GM23338 (cell line): ENCODE results near the gene IL36A. TPM values are rescaled to one million over a fixed set of nuclear protein-coding genes. Genes with fewer than 3 reads are reported as not detected.

ENCODE experiments used
- ATAC-seq: fragments of 200-7000 bp; cut with Tn5 transposase; 3 replicates; pipeline ENCODE4 v1.9.1; 2020
- DNase-seq: peaks from one replicate; pipeline ENCODE4 v3.0.0-alpha.2; 2015; ENCODE audit warnings: low spot score
- H2AFZ ChIP-seq: fragments of 200-600 bp; sonication (generic); 2 replicates; pipeline ENCODE4 v1.8.0; 2016; ENCODE audit warnings: antibody characterized with exemption, mild to moderate bottlenecking, moderate library complexity
- H3F3A ChIP-seq: fragments of 200-600 bp; sonication (generic); replicated peaks from 2 replicates; pipeline ENCODE4 v1.8.0; 2017; ENCODE audit warnings: antibody characterized with exemption, mixed run types, low read depth
- H3K27ac ChIP-seq: fragments of 200-600 bp; sonication (generic); 2 replicates; pipeline ENCODE4 v1.6.1; 2016; ENCODE audit warnings: low read depth
- H3K27me3 ChIP-seq: fragments of 200-600 bp; sonication (generic); 2 replicates; pipeline ENCODE4 v1.8.0; 2016; ENCODE audit warnings: mild to moderate bottlenecking, mixed run types, moderate library complexity; ENCODE audit not compliant: insufficient read depth
- H3K36me3 ChIP-seq: fragments of 200-600 bp; sonication (generic); 2 replicates; pipeline ENCODE4 v1.8.0; 2016; ENCODE audit warnings: mild to moderate bottlenecking; ENCODE audit not compliant: insufficient read depth
- H3K4me1 ChIP-seq: fragments of 200-600 bp; sonication (generic); 2 replicates; pipeline ENCODE4 v1.8.0; 2016; ENCODE audit warnings: mild to moderate bottlenecking, moderate library complexity; ENCODE audit not compliant: insufficient read depth
- H3K4me2 ChIP-seq: fragments of 200-600 bp; sonication (generic); 2 replicates; pipeline ENCODE4 v1.7.1; 2017; ENCODE audit warnings: mixed run types
- H3K4me3 ChIP-seq: fragments of 200-600 bp; sonication (generic); 2 replicates; pipeline ENCODE4 v1.6.1; 2016; ENCODE audit warnings: mixed run types
- H3K79me2 ChIP-seq: fragments of 200-600 bp; sonication (generic); replicated peaks from 2 replicates; pipeline ENCODE4 v1.8.0; 2017; ENCODE audit warnings: mild to moderate bottlenecking; ENCODE audit not compliant: insufficient read depth
- H3K9me2 ChIP-seq: fragments of 200-600 bp; sonication (generic); 2 replicates; pipeline ENCODE4 v1.8.0; 2017; ENCODE audit not compliant: insufficient read depth
- H4K20me1 ChIP-seq: fragments of 200-600 bp; sonication (generic); replicated peaks from 2 replicates; pipeline ENCODE4 v1.8.0; 2017; ENCODE audit warnings: mild to moderate bottlenecking; ENCODE audit not compliant: insufficient read depth
- H3K27ac Mint-ChIP-seq: 2 replicates; pipeline ENCODE4 v1.8.0; 2020; ENCODE audit warnings: inconsistent platforms, mild to moderate bottlenecking, moderate library complexity, mixed read lengths
- H3K27me3 Mint-ChIP-seq: 3 replicates; pipeline ENCODE4 v1.8.0; 2022; ENCODE audit warnings: low read depth, mild to moderate bottlenecking, moderate library complexity, mixed read lengths, inconsistent platforms; ENCODE audit not compliant: insufficient read depth, poor library complexity
- H3K36me3 Mint-ChIP-seq: 3 replicates; pipeline ENCODE4 v1.8.0; 2021; ENCODE audit warnings: low read depth, mild to moderate bottlenecking, inconsistent platforms, moderate library complexity, mixed read lengths
- H3K4me1 Mint-ChIP-seq: 3 replicates; pipeline ENCODE4 v1.8.0; 2020; ENCODE audit warnings: mild to moderate bottlenecking, inconsistent platforms, mixed read lengths
- H3K4me3 Mint-ChIP-seq: 3 replicates; pipeline ENCODE4 v1.8.0; 2021; ENCODE audit warnings: moderate library complexity, mild to moderate bottlenecking, inconsistent platforms, mixed read lengths
- H3K9me3 Mint-ChIP-seq: 3 replicates; pipeline ENCODE4 v1.8.0; 2020; ENCODE audit warnings: moderate library complexity, mild to moderate bottlenecking, inconsistent platforms, mixed read lengths
- EZH2 ChIP-seq: fragments of 200-600 bp; sonication (generic); IDR thresholded peaks from one replicate; pipeline ENCODE4 v1.8.0; 2017; ENCODE audit warnings: antibody characterized with exemption, mild to moderate bottlenecking, low read depth; ENCODE audit not compliant: unreplicated experiment
- EZH2phosphoT487 ChIP-seq: fragments of 200-600 bp; sonication (generic); IDR thresholded peaks from one replicate; pipeline ENCODE4 v1.8.1; 2018; ENCODE audit warnings: antibody characterized with exemption; ENCODE audit not compliant: unreplicated experiment
- POLR2AphosphoS5 ChIP-seq: IDR thresholded peaks from 2 replicates; pipeline ENCODE4 v1.6.1; 2016; ENCODE audit warnings: antibody characterized with exemption, low read depth
- STAT1 ChIP-seq: IDR thresholded peaks from one replicate; pipeline ENCODE4 v1.6.1; 2016; ENCODE audit warnings: antibody characterized with exemption; ENCODE audit not compliant: unreplicated experiment
- ZNF114 ChIP-seq: fragments of 250-450 bp; sonication (Bioruptor Pico); IDR thresholded peaks from 2 replicates; pipeline ENCODE4 v1.5.0; 2020; ENCODE audit warnings: mild to moderate bottlenecking, moderate library complexity
- ZNF331 ChIP-seq: fragments of 250-450 bp; sonication (Bioruptor Pico); IDR thresholded peaks from 2 replicates; pipeline ENCODE4 v1.5.0; 2020; ENCODE audit warnings: low read depth, mild to moderate bottlenecking, moderate library complexity
- long read RNA-seq: library from polyadenylated mRNA; unstranded; transcript quantifications from one replicate; pipeline ENCODE4 v2.0.0, GENCODE V29; 2020; ENCODE audit not compliant: unreplicated experiment
- polyA plus RNA-seq: library from polyadenylated mRNA; unstranded; fragments of >200 nt; fragmentation: Nextera tagmentation; extraction: Ambion mirVana; gene quantifications from 2 replicates; pipeline ENCODE4 v1.2.1, GENCODE V29; 2016
- total RNA-seq: library from RNA; depleted of rRNA; stranded (reverse); fragments of >200 nt; shearing (Covaris generic); gene quantifications from 2 replicates; pipeline ENCODE4 v1.2.3, GENCODE V29; 2014; rRNA removed
- TF ChIP-seq, protein P1 (sequence below): IDR thresholded peaks from one replicate; pipeline ENCODE4 v1.6.1; 2018; ENCODE audit warnings: antibody characterized with exemption; ENCODE audit not compliant: unreplicated experiment
- TF ChIP-seq, protein P2 (sequence below), 2 experiments: fragments of 200-600 bp in 1 of 2; sonication (generic) in 1 of 2; conservative IDR thresholded peaks; 2 replicates each; pipeline versions ENCODE4 v1.5.1 to v1.6.1; 2016 to 2017; ENCODE audit warnings: antibody characterized with exemption in 2 of 2, low read depth in 2 of 2, mild to moderate bottlenecking in 2 of 2, moderate library complexity in 1 of 2
- TF ChIP-seq, protein P3 (sequence below): fragments of 250-450 bp; sonication (Bioruptor Pico); IDR thresholded peaks from 2 replicates; pipeline ENCODE4 v1.5.0; 2020; ENCODE audit warnings: mild to moderate bottlenecking, moderate library complexity

The IL36A gene, protein sequence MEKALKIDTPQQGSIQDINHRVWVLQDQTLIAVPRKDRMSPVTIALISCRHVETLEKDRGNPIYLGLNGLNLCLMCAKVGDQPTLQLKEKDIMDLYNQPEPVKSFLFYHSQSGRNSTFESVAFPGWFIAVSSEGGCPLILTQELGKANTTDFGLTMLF
- total RNA-seq (not detected in 2 replicates), polyA plus RNA-seq (not detected in 2 replicates)
- long read RNA-seq: 0 reads

DNA sequence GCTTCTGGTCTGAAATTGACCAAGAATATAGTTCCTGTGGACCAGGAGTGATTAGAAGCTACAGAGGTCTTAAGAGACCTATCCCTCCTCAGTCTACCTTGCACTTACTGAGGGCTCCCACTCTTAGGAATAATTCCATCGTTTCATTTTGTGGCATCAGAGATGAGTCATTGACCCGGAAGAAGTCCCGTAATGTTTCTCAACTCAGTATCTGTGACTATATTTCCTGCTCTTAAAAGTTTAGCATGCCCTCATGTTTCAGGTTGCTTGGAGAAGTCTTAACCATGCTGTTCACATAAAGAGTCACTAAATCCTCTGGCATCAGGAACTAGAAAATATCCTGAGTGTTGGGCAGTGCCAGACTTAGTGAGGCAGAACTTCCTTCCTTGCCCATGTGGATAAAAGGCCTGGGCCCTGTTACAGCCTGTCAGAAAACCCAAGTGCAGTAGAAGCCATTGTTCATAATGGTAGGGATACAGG, at the start of gene IL36A:
TSS of gene IL36A (plus strand) at position 430 of the 480 bp plus-strand sequence. CDS start 413 bp downstream, outside the sequence.
- Histone ChIP-seq H3K79me2 (no peaks in the 10 kb centered on the region), H3K4me3 (no peak within 1 kb of the TSS), H3F3A (no peaks in the 10 kb centered on the region), H2AFZ (no peak within 1 kb of the TSS), H3K27me3 (no peaks in the 10 kb centered on the region), H3K4me1 (no peaks in the 10 kb centered on the region), H4K20me1 (no peaks in the 10 kb centered on the region), H3K9me2 (no peaks in the 10 kb centered on the region), H3K36me3 (no peaks in the 10 kb centered on the region), H3K4me2 (no peak within 1 kb of the TSS), H3K27ac (no peak within 1 kb of the TSS)
- H3K36me3 Mint-ChIP-seq: peaks cover 7% of the 10 kb centered on the region; the same call in 1 of the 3 replicates
- H3K9me3 Mint-ChIP-seq: peaks cover 19% of the 10 kb centered on the region
- no peak within 1 kb of the TSS for H3K27ac Mint-ChIP-seq
- DNase-seq (no peak), ATAC-seq (no peak)
- no peaks in the 10 kb centered on the region for H3K4me1 Mint-ChIP-seq
- TF ChIP-seq STAT1 (no peak), ZNF114 (CRISPR knock-in tag) (no peak), EZH2phosphoT487 (no peak), ZNF331 (no peak), EZH2 (no peak), POLR2AphosphoS5 (no peak)
- TF ChIP-seq, protein P1, sequence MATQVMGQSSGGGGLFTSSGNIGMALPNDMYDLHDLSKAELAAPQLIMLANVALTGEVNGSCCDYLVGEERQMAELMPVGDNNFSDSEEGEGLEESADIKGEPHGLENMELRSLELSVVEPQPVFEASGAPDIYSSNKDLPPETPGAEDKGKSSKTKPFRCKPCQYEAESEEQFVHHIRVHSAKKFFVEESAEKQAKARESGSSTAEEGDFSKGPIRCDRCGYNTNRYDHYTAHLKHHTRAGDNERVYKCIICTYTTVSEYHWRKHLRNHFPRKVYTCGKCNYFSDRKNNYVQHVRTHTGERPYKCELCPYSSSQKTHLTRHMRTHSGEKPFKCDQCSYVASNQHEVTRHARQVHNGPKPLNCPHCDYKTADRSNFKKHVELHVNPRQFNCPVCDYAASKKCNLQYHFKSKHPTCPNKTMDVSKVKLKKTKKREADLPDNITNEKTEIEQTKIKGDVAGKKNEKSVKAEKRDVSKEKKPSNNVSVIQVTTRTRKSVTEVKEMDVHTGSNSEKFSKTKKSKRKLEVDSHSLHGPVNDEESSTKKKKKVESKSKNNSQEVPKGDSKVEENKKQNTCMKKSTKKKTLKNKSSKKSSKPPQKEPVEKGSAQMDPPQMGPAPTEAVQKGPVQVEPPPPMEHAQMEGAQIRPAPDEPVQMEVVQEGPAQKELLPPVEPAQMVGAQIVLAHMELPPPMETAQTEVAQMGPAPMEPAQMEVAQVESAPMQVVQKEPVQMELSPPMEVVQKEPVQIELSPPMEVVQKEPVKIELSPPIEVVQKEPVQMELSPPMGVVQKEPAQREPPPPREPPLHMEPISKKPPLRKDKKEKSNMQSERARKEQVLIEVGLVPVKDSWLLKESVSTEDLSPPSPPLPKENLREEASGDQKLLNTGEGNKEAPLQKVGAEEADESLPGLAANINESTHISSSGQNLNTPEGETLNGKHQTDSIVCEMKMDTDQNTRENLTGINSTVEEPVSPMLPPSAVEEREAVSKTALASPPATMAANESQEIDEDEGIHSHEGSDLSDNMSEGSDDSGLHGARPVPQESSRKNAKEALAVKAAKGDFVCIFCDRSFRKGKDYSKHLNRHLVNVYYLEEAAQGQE: no peak
- TF ChIP-seq, protein P2, sequence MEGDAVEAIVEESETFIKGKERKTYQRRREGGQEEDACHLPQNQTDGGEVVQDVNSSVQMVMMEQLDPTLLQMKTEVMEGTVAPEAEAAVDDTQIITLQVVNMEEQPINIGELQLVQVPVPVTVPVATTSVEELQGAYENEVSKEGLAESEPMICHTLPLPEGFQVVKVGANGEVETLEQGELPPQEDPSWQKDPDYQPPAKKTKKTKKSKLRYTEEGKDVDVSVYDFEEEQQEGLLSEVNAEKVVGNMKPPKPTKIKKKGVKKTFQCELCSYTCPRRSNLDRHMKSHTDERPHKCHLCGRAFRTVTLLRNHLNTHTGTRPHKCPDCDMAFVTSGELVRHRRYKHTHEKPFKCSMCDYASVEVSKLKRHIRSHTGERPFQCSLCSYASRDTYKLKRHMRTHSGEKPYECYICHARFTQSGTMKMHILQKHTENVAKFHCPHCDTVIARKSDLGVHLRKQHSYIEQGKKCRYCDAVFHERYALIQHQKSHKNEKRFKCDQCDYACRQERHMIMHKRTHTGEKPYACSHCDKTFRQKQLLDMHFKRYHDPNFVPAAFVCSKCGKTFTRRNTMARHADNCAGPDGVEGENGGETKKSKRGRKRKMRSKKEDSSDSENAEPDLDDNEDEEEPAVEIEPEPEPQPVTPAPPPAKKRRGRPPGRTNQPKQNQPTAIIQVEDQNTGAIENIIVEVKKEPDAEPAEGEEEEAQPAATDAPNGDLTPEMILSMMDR (conservative IDR thresholded peaks at IDR 0.05; ENCODE audit: low read depth in 2 of 2): no peak
- TF ChIP-seq, protein P3, sequence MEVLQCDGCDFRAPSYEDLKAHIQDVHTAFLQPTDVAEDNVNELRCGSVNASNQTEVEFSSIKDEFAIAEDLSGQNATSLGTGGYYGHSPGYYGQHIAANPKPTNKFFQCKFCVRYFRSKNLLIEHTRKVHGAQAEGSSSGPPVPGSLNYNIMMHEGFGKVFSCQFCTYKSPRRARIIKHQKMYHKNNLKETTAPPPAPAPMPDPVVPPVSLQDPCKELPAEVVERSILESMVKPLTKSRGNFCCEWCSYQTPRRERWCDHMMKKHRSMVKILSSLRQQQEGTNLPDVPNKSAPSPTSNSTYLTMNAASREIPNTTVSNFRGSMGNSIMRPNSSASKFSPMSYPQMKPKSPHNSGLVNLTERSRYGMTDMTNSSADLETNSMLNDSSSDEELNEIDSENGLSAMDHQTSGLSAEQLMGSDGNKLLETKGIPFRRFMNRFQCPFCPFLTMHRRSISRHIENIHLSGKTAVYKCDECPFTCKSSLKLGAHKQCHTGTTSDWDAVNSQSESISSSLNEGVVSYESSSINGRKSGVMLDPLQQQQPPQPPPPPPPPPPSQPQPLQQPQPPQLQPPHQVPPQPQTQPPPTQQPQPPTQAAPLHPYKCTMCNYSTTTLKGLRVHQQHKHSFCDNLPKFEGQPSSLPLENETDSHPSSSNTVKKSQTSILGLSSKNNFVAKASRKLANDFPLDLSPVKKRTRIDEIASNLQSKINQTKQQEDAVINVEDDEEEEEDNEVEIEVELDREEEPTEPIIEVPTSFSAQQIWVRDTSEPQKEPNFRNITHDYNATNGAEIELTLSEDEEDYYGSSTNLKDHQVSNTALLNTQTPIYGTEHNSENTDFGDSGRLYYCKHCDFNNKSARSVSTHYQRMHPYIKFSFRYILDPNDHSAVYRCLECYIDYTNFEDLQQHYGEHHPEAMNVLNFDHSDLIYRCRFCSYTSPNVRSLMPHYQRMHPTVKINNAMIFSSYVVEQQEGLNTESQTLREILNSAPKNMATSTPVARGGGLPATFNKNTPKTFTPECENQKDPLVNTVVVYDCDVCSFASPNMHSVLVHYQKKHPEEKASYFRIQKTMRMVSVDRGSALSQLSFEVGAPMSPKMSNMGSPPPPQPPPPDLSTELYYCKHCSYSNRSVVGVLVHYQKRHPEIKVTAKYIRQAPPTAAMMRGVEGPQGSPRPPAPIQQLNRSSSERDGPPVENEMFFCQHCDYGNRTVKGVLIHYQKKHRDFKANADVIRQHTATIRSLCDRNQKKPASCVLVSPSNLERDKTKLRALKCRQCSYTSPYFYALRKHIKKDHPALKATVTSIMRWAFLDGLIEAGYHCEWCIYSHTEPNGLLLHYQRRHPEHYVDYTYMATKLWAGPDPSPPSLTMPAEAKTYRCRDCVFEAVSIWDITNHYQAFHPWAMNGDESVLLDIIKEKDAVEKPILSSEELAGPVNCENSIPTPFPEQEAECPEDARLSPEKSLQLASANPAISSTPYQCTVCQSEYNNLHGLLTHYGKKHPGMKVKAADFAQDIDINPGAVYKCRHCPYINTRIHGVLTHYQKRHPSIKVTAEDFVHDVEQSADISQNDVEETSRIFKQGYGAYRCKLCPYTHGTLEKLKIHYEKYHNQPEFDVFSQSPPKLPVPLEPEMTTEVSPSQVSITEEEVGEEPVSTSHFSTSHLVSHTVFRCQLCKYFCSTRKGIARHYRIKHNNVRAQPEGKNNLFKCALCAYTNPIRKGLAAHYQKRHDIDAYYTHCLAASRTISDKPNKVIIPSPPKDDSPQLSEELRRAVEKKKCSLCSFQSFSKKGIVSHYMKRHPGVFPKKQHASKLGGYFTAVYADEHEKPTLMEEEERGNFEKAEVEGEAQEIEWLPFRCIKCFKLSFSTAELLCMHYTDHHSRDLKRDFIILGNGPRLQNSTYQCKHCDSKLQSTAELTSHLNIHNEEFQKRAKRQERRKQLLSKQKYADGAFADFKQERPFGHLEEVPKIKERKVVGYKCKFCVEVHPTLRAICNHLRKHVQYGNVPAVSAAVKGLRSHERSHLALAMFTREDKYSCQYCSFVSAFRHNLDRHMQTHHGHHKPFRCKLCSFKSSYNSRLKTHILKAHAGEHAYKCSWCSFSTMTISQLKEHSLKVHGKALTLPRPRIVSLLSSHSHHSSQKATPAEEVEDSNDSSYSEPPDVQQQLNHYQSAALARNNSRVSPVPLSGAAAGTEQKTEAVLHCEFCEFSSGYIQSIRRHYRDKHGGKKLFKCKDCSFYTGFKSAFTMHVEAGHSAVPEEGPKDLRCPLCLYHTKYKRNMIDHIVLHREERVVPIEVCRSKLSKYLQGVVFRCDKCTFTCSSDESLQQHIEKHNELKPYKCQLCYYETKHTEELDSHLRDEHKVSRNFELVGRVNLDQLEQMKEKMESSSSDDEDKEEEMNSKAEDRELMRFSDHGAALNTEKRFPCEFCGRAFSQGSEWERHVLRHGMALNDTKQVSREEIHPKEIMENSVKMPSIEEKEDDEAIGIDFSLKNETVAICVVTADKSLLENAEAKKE (CRISPR knock-in tag): no peak
- no peak within 1 kb of the TSS for H3K4me3 Mint-ChIP-seq
- no peaks in the 10 kb centered on the region for H3K27me3 Mint-ChIP-seq
